ENCODE measurements around the gene IL1R2.

DNA sequence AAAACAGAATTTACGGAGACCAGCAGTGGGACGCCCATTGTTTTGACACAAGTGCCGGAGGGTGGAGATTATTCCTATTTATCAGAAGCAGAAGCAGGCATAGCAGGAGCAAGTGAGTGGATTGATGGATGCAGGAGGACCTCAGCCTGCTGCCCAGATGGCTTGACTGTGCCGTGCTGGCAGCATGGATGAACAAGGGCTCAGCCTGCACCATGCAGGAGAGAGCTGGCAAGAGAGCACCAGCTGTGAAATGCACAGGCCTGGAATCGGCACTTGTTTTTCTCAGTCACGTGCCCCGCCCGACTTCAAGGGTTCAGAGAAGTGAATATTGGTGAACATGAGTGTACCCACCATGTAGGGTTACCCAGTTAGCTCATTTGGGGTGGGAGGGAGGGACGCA is 4.0 kb downstream of the IL1R2 start:
- no peak for TF ChIP-seq NR1H2 (CRISPR knock-in tag; IDR thresholded peaks at IDR 0.05)
- TF ChIP-seq, protein P1, sequence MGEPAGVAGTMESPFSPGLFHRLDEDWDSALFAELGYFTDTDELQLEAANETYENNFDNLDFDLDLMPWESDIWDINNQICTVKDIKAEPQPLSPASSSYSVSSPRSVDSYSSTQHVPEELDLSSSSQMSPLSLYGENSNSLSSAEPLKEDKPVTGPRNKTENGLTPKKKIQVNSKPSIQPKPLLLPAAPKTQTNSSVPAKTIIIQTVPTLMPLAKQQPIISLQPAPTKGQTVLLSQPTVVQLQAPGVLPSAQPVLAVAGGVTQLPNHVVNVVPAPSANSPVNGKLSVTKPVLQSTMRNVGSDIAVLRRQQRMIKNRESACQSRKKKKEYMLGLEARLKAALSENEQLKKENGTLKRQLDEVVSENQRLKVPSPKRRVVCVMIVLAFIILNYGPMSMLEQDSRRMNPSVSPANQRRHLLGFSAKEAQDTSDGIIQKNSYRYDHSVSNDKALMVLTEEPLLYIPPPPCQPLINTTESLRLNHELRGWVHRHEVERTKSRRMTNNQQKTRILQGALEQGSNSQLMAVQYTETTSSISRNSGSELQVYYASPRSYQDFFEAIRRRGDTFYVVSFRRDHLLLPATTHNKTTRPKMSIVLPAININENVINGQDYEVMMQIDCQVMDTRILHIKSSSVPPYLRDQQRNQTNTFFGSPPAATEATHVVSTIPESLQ (CRISPR knock-in tag; IDR thresholded peaks at IDR 0.05), result no peak
- TF ChIP-seq, protein P2, sequence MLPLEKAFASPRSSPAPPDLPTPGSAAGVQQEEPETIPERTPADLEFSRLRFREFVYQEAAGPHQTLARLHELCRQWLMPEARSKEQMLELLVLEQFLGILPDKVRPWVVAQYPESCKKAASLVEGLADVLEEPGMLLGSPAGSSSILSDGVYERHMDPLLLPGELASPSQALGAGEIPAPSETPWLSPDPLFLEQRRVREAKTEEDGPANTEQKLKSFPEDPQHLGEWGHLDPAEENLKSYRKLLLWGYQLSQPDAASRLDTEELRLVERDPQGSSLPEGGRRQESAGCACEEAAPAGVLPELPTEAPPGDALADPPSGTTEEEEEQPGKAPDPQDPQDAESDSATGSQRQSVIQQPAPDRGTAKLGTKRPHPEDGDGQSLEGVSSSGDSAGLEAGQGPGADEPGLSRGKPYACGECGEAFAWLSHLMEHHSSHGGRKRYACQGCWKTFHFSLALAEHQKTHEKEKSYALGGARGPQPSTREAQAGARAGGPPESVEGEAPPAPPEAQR (CRISPR knock-in tag; IDR thresholded peaks at IDR 0.05), result no peak
- TF ChIP-seq TEAD4 (CRISPR knock-in tag; IDR thresholded peaks at IDR 0.05), result no peak
- TF ChIP-seq, protein P3, sequence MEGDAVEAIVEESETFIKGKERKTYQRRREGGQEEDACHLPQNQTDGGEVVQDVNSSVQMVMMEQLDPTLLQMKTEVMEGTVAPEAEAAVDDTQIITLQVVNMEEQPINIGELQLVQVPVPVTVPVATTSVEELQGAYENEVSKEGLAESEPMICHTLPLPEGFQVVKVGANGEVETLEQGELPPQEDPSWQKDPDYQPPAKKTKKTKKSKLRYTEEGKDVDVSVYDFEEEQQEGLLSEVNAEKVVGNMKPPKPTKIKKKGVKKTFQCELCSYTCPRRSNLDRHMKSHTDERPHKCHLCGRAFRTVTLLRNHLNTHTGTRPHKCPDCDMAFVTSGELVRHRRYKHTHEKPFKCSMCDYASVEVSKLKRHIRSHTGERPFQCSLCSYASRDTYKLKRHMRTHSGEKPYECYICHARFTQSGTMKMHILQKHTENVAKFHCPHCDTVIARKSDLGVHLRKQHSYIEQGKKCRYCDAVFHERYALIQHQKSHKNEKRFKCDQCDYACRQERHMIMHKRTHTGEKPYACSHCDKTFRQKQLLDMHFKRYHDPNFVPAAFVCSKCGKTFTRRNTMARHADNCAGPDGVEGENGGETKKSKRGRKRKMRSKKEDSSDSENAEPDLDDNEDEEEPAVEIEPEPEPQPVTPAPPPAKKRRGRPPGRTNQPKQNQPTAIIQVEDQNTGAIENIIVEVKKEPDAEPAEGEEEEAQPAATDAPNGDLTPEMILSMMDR (IDR thresholded peaks at IDR 0.05), result no peak
- TF ChIP-seq SMAD3 (CRISPR knock-in tag; IDR thresholded peaks at IDR 0.05; ENCODE audit: borderline replicate concordance), result no peak
- TF ChIP-seq, protein P4, sequence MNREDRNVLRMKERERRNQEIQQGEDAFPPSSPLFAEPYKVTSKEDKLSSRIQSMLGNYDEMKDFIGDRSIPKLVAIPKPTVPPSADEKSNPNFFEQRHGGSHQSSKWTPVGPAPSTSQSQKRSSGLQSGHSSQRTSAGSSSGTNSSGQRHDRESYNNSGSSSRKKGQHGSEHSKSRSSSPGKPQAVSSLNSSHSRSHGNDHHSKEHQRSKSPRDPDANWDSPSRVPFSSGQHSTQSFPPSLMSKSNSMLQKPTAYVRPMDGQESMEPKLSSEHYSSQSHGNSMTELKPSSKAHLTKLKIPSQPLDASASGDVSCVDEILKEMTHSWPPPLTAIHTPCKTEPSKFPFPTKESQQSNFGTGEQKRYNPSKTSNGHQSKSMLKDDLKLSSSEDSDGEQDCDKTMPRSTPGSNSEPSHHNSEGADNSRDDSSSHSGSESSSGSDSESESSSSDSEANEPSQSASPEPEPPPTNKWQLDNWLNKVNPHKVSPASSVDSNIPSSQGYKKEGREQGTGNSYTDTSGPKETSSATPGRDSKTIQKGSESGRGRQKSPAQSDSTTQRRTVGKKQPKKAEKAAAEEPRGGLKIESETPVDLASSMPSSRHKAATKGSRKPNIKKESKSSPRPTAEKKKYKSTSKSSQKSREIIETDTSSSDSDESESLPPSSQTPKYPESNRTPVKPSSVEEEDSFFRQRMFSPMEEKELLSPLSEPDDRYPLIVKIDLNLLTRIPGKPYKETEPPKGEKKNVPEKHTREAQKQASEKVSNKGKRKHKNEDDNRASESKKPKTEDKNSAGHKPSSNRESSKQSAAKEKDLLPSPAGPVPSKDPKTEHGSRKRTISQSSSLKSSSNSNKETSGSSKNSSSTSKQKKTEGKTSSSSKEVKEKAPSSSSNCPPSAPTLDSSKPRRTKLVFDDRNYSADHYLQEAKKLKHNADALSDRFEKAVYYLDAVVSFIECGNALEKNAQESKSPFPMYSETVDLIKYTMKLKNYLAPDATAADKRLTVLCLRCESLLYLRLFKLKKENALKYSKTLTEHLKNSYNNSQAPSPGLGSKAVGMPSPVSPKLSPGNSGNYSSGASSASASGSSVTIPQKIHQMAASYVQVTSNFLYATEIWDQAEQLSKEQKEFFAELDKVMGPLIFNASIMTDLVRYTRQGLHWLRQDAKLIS (CRISPR knock-in tag; IDR thresholded peaks at IDR 0.05; ENCODE audit: borderline replicate concordance), result no peak
- TF ChIP-seq CREB1 (CRISPR knock-in tag; IDR thresholded peaks at IDR 0.05), result no peak
- TF ChIP-seq, protein P5, sequence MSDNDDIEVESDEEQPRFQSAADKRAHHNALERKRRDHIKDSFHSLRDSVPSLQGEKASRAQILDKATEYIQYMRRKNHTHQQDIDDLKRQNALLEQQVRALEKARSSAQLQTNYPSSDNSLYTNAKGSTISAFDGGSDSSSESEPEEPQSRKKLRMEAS (CRISPR knock-in tag; IDR thresholded peaks at IDR 0.05), result no peak
- no peak for TF ChIP-seq NR3C1 (CRISPR knock-in tag; conservative IDR thresholded peaks at IDR 0.05; ENCODE audit: low read depth)
- no peak for TF ChIP-seq ELF4 (CRISPR knock-in tag; IDR thresholded peaks at IDR 0.05; ENCODE audit: low read depth)
- TF ChIP-seq NR2C2 (CRISPR knock-in tag; IDR thresholded peaks at IDR 0.05), result no peak
- no peak for TF ChIP-seq JUN (CRISPR knock-in tag; IDR thresholded peaks at IDR 0.05)
- no peak for TF ChIP-seq SP1 (CRISPR knock-in tag; conservative IDR thresholded peaks at IDR 0.05)
